Stimulated activated CD8-positive, alpha-beta memory T cell treated with anti-CD3 and anti-CD28 coated beads, Interleukin-2, amount 100 ng/mL, for 1 hour (primary cell): ENCODE measurements around the gene IFRD2.
"Not testable (repeated sequence)": the region's sequence is repeated elsewhere in the genome, so short reads cannot be mapped to it uniquely, and the experiment has no call there.

Source experiments
- DNase-seq, 2 donors: peaks; one replicate each; pipeline ENCODE4 v3.0.0-alpha.2; 2020; ENCODE audit warnings: low read depth in 2 of 2

IFRD2 gene

DNA sequence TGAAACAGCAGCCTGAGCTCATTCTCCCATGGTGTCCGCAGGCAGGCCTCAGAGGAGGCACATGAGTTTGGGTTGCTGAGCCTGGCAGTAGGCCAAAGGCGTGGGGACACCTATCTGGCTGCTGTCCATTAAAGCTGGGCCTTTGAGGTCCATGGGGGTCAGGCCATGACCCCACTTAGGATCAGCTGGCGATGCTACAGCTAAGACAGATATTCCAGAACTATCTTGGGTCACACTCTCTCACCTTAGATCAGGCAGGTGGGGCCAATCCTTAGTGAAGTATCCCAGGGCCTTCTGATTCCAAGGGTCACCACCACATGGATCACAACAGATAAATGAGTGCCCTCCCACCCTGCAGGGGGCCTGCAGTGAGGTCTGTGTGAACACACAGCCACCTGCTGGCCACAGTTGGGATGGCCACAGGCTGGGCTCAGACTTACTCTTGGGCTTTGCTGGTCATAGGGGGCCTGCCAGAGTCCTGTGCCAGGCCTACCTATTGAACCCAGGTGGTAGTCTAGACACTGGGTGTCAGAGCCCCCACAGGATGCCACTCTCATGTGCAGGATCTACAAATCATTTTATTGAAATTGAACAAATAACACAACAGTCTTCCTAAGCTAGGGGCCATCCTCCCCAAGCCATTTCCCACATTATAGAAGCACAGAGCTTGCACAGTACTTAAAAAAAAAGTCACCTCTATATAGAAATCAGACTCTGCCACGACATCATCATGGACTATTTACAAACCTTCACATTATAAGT, 32.3 kb upstream of the IFRD2 start:
- no peak for DNase-seq

- no peak for DNase-seq
Measured at GRCh38 chr3:50323614-50324199, 31.5 kb upstream of the IFRD2 start.

GRCh38 chr3:50323092-50323600, 30.9 kb upstream of the IFRD2 start:
- no peak for DNase-seq

- DNase-seq = no peak
Measured at GRCh38 chr3:50322386-50323091, 30.3 kb upstream of the IFRD2 start, which contains the start of gene HYAL2. Gene HYAL2 (minus strand): TSS chr3:50322745. CDS start chr3:50320489, 2,256 bp downstream.

DNA sequence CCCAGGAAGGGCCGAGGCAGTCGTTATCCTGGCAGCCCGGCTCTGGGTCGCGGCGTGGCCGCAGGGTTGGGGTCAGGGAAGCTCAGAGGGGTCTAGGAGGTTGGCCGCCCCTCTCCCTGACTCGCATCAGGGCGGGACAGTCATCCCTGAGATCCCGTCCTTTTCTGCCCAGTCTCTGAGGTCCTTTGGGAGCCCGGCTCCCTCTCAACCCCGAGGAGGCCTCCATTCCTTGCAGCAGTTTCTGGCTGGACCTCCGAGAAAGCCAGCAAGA, 29.8 kb upstream of the IFRD2 start:
- no peak for DNase-seq

DNA sequence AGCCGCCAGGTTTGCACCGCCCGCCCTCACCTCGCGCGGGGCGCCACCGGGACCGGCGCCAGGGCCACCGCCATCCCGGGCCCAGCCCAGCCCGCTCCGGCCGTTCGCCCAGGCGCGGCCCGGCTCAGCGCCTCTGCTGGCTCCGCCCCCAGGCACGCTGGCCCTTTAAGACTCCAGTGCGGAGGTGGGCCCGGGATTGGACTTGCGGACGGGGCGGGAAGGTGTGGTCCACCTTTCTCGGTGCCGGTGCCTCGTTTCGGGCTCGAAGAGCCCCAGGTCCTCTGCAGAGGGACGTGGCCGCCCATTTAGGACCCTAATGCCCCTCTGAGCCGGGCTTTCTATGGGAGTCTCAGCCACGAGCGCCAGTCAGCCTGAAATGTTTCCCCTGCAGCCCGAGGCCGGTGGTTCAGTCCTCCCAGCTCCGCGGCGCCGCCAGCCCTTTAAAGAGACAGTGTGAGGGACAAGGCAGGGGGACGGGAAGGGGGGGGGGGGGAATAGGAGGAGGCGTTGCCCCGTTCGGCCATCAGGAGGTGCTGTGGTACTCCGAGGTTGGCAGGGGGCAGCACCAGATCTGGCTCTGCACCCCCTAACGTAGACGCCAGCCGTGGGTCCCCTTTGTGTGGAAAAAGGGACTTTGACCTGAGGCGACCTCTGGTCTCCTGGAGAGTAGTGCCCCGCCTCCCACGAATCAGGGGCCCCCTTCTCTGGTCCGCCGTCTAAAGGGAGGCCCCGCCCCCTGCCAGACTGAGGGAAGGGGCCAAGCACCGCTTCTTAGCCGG, 29.3 kb upstream of the IFRD2 start:
- DNase-seq = peak; percentile 56 to 68

GRCh38 chr3:50320853-50321335, 28.7 kb upstream of the IFRD2 start:
- DNase-seq = peak in 1 of 2 donors; percentile 39

DNA sequence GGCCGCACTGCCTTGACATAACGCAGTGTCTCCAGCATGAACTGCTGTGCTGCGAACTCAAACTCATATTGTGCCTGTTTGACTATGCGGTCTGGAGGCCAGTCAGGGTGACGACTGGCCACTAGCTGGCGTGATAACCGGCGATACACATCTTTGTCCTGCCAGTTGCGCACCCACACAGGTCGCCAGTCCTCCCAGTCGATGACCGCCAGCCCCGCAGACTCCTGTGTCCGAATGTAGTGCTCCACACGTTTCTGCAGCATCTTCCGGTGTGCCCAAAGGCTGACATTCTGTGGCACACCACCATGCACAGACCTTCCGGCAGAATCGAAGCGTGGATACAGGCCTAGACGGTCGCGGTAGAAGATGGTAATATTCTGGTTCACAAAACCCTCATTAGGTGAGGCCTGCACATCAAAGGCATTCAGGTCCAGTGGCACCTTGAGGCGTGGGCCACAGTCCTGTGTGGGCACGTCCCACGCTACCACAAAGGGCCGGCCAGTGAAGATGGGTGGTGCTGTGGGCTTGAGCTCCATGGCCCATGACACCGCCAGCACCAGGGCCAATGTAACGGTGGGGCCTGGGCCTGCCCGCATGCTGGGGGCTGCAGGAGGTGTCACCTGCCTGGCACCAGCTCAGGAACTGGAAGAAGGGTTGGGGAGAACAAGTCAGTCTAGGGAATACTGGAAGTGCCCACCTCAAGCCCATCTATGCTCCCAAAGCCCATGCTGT, 27.8 kb upstream of the IFRD2 start:
- no peak for DNase-seq

DNA sequence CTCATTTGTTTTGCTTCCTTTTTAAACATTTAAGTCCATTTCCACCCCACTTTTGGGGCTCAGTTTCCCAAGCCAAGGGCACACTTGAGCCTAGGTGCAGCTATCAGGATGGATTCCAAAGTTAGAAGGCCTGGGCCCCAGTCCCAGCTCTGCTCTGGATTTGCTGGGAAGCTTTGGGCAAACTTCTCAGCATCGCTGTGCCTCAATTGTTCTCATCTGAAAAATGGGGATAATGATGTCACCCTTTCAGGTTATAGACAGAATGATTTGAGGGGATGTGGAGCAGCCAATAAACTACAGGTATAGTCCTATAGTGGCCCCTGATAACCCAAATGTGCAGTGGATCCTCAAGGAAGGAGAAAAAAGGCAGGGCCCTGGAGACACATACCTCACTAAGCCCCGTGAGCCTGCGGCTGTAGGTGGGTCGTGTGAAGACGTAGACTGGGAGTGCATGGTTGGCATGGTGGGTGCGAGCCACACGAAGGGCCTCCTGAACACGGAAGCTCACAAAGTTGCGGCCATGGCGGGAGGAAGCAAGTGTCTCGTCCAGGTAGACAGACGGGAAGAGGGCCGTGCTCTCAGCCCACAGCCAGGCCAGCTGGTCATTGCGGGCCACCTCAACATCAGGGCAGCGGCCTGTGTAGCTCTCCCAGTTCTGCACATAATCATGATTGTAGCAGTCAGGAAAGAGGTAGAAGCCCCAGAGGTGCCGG, 27.1 kb upstream of the IFRD2 start:
- no peak for DNase-seq

GRCh38 chr3:50318615-50319014, 26.4 kb upstream of the IFRD2 start:
- no peak for DNase-seq

DNA sequence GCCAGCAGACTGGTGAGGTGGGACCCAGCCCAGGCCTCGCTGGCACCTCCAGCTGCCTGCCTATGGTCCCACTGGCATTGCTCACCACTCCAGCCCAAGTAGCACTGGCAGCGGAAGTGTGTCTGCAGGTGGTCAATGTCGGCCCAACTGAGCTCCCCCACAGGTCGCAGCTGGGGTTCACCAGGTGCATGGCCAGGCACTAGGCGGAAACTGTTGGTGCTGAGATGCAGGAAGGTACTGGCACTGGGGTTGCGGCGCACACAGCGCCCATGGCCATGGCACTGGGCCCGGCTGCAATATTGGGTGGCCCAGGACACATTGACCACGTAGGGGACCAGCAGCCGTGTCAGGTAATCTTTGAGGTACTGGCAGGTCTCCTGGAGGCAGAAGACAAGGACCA, 25.9 kb upstream of the IFRD2 start:
- no peak for DNase-seq

DNA sequence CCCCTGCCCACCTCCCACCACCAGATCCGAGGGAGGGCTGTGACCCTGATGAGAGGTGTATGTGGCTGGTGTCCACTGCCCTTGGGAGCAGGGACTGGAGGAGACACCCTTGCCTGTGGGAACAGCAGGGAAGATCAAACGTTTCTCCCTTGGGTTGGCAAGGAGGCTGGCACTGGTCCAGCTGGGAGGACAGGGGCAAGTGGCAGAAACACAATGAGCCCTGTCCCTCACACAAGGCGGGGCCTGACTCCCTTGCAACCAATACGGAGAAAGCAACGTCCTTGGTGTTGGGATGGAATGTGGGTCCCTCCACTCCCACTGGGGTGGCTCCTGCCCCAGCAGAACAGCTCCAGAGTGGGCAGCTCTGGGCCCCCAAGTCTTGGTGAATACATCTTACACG, 25.1 kb upstream of the IFRD2 start:
- DNase-seq = no peak

GRCh38 chr3:50316657-50317242, 24.5 kb upstream of the IFRD2 start:
- DNase-seq = peak; percentile 51 to 63

DNA sequence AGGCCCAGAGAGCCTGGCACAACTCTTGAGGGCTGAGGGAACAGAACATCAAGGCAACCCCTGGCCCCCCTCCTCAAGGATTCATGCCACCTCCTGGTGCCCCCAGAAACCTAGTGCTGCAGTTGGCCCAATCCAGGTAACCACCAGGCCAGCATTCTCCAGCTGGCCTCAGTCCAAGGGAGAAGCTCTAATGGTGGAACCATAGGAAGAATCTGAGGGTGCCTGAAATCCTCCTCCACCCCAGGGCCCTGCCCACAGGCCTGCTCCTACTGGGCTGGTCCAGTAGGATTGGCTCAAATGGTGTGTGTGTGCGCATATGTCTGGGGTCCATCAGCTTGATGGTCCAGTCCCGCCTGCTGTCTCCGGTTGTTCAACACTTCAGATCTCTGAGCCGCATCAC, 22.6 kb upstream of the IFRD2 start:
- DNase-seq = no peak

- no peak for DNase-seq
Measured at GRCh38 chr3:50314342-50314741, 22.1 kb upstream of the IFRD2 start.

GRCh38 chr3:50312041-50312440, 19.8 kb upstream of the IFRD2 start:
- DNase-seq = not testable (repeated sequence)

- DNase-seq = no peak
Measured at GRCh38 chr3:50304601-50305000, 12.4 kb upstream of the IFRD2 start.

DNA sequence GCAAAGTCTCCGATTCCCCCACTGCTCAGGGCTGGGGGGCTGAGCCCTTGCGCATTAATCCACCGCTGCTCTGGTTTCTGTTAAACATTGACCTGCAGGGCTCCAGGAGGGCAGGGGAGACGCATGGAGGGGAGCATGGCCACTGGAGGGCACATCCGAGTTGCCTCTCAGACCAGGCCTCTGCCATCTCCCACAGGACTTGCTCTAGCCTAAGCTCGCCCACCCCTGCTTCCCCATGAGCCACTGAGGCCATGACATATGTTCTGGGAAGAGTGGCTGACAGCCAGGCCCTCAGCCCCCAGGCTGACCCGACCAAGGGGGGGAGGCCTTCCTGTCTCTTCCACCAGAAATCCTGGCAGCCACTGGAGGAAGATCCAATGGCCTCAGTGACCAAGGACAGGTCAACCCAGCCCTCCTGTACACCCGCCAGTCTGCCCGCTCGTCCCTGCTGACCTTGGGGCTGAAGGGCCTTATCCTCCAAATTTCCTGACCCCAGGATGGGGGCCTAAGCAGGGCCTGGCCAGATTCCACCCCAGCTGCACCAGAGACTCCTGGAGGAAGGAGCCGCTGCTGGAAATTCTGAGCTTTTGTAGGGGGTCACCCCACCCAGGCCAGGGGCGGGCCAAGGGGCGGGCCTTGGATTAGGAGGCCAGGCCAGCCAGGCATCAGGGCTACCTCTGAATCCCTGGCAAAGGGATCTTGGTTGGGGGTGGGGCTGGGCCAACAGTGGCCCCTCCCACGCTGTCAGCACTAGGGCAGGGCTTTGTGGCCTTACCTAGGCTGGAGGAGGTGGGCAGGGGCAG, 11.0 kb upstream of the IFRD2 start, which contains the start of gene HYAL1:
Gene HYAL1, minus strand, starts transcription at position 562 of the 803 bp plus-strand sequence. CDS start 618 bp downstream, outside the sequence.
- DNase-seq = no peak
